ENCODE measurements around the gene NRIP3. TPM values are rescaled to one million over a fixed set of nuclear protein-coding genes. Genes with fewer than 3 reads are reported as not detected.
"Not testable (repeated sequence)": the region's sequence is repeated elsewhere in the genome, so short reads cannot be mapped to it uniquely, and the experiment has no call there.

NRIP3 gene
- polyA plus RNA-seq, 4 donors, result 0.71 to 1.2 (median 0.88) TPM

DNA sequence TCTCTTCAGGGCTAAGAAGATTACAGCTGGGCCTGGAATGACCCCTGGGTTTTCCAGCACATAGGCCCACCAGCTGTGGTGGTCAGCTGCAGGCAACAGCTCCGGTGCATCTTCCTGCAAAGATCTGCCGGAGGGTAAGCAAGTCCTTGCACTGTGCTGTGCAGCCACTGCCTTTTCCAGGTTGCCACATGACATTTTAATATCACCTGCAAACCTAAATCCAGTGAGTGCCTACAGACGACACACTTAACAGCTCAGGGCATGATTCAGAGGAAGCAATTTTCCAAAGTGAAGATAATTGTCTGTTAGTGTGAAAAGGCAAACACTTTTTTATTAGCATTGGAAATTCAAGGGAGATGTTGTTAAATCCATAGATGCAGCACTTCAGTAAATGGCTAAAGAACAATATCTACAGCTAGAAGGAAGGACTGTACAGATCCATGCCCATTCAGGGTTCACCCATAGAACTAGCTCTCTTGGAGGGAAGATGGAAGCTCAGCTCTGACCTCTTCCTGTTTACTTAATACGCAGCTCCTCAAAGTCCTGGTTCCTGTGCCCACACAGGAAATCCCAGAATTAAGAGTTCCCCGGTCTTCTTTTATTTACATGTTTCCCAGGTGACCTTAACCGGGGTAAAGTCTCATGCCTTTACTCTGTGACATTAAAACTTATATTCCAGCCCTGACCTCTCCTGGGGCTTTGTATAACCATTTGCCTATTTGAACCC is 13.3 kb upstream of the NRIP3 start:
- no peak for DNase-seq (ENCODE audit: low read depth in 4 of 4, low spot score in 3 of 4)

- DNase-seq (ENCODE audit: low read depth in 4 of 4, low spot score in 3 of 4), result peak in 2 of 4 donors; percentile 41 to 57
Measured at GRCh38 chr11:9015677-9016076, 11.9 kb upstream of the NRIP3 start.

DNA sequence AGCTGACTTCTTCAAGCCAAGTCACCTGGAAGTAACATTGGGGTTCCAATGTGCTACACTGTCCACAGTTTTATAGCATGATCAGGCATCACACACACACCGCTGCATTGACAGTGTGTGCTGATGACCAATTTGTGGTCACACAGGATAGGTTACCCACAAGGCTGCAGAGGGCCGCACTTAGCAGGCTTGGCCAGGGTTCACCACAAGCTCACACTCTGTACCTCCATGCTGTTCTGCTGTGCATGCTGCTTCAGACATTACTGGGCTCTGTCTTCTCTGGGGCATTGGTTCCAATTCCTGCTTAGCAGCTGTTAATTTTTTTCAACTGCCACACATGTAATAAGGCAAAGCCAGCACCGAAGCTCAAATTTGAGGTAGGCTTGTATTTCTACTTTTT is 11.0 kb upstream of the NRIP3 start:
- no peak for DNase-seq (ENCODE audit: low read depth in 4 of 4, low spot score in 3 of 4)

GRCh38 chr11:9013373-9013772 is 9.6 kb upstream of the NRIP3 start:
- no peak for DNase-seq (ENCODE audit: low read depth in 4 of 4, low spot score in 3 of 4)

- not testable (repeated sequence) for DNase-seq (ENCODE audit: low read depth in 4 of 4, low spot score in 3 of 4)
Measured at GRCh38 chr11:9009538-9009937, 5.7 kb upstream of the NRIP3 start.

GRCh38 chr11:9008661-9009060 is 4.9 kb upstream of the NRIP3 start:
- DNase-seq (ENCODE audit: low read depth in 4 of 4, low spot score in 3 of 4), result no peak

DNA sequence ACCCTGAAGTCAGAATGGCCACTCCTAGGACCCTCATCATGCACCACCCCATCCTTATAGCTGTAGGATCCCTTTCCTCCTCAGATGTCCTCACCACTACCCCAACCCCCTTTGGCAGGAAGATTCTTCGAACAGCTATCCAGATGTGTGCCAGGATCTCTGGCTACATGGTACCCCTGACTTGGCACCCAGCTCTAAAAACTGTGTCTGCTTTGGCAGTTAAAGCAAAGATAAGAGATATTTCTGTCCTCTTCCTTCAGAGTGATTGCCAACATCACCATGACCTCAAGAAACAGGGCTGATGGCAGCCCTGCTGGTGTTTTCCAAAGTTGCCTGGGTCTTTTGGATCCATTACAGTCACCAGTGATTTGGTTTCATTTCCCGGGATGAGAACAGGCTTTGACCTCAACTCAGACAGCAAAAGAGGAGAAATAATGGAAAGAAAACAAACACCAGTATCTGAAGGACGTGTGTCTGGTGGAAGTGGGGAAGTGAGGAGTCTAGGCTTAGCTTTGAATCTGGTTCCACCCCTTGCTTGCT is 4.3 kb upstream of the NRIP3 start:
- no peak for DNase-seq (ENCODE audit: low read depth in 4 of 4, low spot score in 3 of 4)

- no peak for DNase-seq (ENCODE audit: low read depth in 4 of 4, low spot score in 3 of 4)
Measured at GRCh38 chr11:9005087-9005486, 1.3 kb upstream of the NRIP3 start.

- DNase-seq (ENCODE audit: low read depth in 4 of 4, low spot score in 3 of 4), result no peak
Measured at GRCh38 chr11:9004183-9004926, 554 bp upstream of the NRIP3 start.

DNA sequence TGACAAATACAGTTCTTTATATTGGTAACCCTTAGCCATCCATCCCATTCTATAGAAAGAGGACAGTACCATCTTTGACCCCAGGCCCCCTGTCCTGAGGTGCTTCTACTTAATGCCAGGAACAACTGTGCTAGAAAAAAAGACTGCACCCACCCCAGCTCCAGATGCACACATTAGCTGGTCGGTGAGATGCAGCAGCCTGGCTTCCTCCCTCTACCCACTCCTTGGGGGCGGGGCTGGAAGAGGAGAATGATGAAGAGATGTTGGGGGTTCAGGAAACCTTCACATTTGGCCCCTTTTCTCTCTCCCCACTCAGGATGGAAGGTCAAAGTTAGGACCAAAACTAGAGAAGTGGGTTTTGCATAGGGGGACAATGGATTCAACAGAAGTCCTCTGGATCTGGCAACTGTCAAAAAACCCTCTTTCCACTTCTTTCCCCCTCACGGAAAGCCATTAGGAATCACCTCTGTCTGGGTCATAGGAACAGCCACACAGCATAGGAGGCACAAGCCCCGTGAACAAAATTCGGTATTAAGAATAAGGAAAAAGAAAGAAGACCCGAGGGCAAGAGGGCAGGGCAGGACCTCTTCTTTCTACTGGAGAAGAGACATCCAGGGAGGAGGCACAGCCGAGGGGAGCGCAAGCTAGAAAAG is 755 bp downstream of the NRIP3 start:
- DNase-seq (ENCODE audit: low read depth in 4 of 4, low spot score in 3 of 4), result no peak

- DNase-seq (ENCODE audit: low read depth in 4 of 4, low spot score in 3 of 4), result no peak
Measured at GRCh38 chr11:9001736-9002135, 2.1 kb downstream of the NRIP3 start.

GRCh38 chr11:8998017-8998416 is 5.8 kb downstream of the NRIP3 start:
- DNase-seq (ENCODE audit: low read depth in 4 of 4, low spot score in 3 of 4), result no peak

GRCh38 chr11:8997451-8997850 is 6.3 kb downstream of the NRIP3 start:
- DNase-seq (ENCODE audit: low read depth in 4 of 4, low spot score in 3 of 4), result no peak

DNA sequence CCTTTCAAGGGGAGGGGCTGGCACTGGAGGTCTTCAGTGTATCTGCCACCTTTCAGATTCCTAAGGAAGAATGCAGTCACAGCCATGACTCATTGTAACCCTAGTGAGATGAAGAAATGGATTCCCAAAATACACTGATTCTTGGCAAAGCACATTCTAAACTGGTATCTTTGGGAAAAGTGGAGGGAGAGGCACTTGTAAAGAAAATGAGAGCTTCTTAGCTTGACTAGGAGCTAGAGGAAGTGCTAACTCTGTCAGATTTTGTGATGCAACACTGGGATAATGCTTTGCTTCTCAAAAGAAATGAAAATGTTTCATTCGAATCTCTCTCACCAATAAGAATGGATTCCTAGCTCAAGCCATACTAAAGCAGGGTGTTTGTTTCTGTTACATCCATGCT is 14.3 kb downstream of the NRIP3 start:
- DNase-seq (ENCODE audit: low read depth in 4 of 4, low spot score in 3 of 4), result no peak

- no peak for DNase-seq (ENCODE audit: low read depth in 4 of 4, low spot score in 3 of 4)
Measured at GRCh38 chr11:8988329-8989234, 15.2 kb downstream of the NRIP3 start.

GRCh38 chr11:8987446-8987845 is 16.4 kb downstream of the NRIP3 start:
- DNase-seq (ENCODE audit: low read depth in 4 of 4, low spot score in 3 of 4), result no peak

DNA sequence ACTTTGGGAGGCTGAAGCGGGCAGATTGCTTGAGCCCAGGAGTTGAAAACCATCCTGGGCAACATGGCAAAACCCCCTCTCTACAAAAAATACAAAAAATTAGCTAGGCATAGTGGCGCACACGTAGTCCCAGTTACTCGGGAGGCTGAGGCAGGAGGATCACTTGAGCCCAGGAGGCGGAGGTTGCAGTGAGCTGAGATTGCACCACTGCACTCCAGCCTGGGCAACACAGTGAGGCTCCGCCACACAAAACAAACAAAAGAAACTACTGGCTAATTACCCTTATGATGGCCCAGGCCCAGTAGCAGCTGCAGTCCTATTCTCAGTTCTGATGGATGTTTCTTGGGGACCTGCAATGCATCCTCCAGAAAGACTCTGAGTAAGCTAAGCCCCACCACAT is 17.0 kb downstream of the NRIP3 start:
- not testable (repeated sequence) for DNase-seq (ENCODE audit: low read depth in 4 of 4, low spot score in 3 of 4)

DNA sequence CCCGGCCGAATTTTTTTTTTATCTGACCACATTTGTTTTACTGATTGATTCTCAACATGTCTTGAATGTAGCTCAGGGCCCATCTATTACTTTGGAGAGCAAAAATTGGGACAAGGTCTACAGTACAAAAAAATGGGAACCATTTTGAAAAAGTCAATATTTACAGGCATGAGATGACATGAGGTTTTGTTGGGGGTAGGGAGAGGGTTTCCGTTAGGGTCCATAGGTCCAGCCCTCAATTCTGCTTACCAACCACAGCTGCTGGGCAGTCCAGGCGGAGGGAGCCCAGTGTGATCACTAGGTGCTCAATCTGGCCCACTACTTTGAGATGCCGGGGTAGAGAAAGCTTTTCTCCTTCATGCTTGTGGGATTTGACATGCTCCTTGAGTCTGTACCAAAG is 18.3 kb downstream of the NRIP3 start:
- no peak for DNase-seq (ENCODE audit: low read depth in 4 of 4, low spot score in 3 of 4)

DNA sequence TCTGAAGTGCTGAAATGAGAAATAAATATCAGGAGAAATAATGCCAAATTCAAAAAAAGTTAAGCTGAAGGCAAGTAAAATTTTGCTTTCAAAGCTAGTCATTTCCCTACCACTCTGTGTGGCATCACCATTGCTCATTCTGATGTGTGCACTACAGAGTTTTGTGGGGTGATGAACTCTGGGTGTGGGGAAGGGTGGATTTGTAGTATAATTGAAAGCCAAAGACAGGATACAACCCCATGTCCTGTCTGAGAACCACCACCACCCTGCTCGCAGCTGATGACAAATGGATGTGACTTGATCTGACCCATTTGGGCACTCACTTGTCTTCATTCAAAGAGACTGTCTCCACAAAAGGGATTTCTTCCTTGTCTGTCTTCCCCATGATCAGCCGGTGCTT is 20.2 kb downstream of the NRIP3 start:
- no peak for DNase-seq (ENCODE audit: low read depth in 4 of 4, low spot score in 3 of 4)

GRCh38 chr11:8980485-8980884 is 23.3 kb downstream of the NRIP3 start:
- no peak for DNase-seq (ENCODE audit: low read depth in 4 of 4, low spot score in 3 of 4)
